ENCODE results near the gene CPTP. TPM values are rescaled to one million over a fixed set of nuclear protein-coding genes. Genes with fewer than 3 reads are reported as not detected.

CPTP gene
- total and polyA plus RNA-seq, 8 donors: 6.6 to 226 (median 22.8) TPM

Small RNAs within 50 kb of the gene (small RNA-seq; reads per million reads assigned to genes)
- 0.07 to 0.62 (median 0.35) reads per million in 4 donors for gene MIR6726

Other genes with a start within 250 kb of the CPTP start
- gene C1orf159, start 208.7 kb upstream of the CPTP start, total RNA-seq: 10 to 100 TPM; 15.8 to 67.0 (median 33.8) TPM
- 10 to 100 TPM; 10.2 to 17.1 (median 12.8) TPM for gene C1orf159, start 208.7 kb upstream of the CPTP start, polyA plus RNA-seq
- gene TTLL10, start 150.9 kb upstream of the CPTP start, total RNA-seq: 1 to 10 TPM in 1 of 5 donors, not detected in 4; 6.4 TPM
- gene TTLL10, start 150.9 kb upstream of the CPTP start, polyA plus RNA-seq: under 1 TPM in 2 of 3 donors, not detected in 1; 0.13 to 0.46 TPM
- 10 to 100 TPM in 1 of 5 donors, 1 to 10 TPM in 1, not detected in 3; 1.7 to 11.9 TPM for gene TNFRSF18, start 118.2 kb upstream of the CPTP start, total RNA-seq
- gene TNFRSF18, start 118.2 kb upstream of the CPTP start, polyA plus RNA-seq: 1 to 10 TPM in 1 of 3 donors, under 1 TPM in 1, not detected in 1; 0.37 to 3.6 TPM
- under 1 TPM in 1 of 5 donors, not detected in 4; 0.55 TPM for gene TNFRSF4, start 110.6 kb upstream of the CPTP start, total RNA-seq
- 1 to 10 TPM; 1.7 to 4.5 (median 4.2) TPM for gene TNFRSF4, start 110.6 kb upstream of the CPTP start, polyA plus RNA-seq
- 100 to 1,000 TPM in 2 of 5 donors, 10 to 100 TPM in 3; 50.3 to 404 (median 65.3) TPM for gene SDF4, start 92.8 kb upstream of the CPTP start, total RNA-seq
- 10 to 100 TPM; 50.4 to 83.6 (median 61.9) TPM for gene SDF4, start 92.8 kb upstream of the CPTP start, polyA plus RNA-seq
- 10 to 100 TPM in 1 of 5 donors, 1 to 10 TPM in 3, not detected in 1; 1.8 to 13.8 (median 8.1) TPM for gene B3GALT6, start 92.6 kb upstream of the CPTP start, total RNA-seq
- 1 to 10 TPM; 3.7 to 9.7 (median 6.7) TPM for gene B3GALT6, start 92.6 kb upstream of the CPTP start, polyA plus RNA-seq
- 10 to 100 TPM in 2 of 5 donors, 1 to 10 TPM in 2, not detected in 1; 1.5 to 21.3 (median 6.4) TPM for gene C1QTNF12, start 78.1 kb upstream of the CPTP start, total RNA-seq
- gene C1QTNF12, start 78.1 kb upstream of the CPTP start, polyA plus RNA-seq: 1 to 10 TPM in 2 of 3 donors, not detected in 1; 1.6 to 3.2 TPM
- 100 to 1,000 TPM in 1 of 5 donors, 10 to 100 TPM in 4; 14.0 to 252 (median 48.3) TPM for gene UBE2J2, start 50.9 kb upstream of the CPTP start, total RNA-seq
- gene UBE2J2, start 50.9 kb upstream of the CPTP start, polyA plus RNA-seq: 10 to 100 TPM; 40.5 to 49.6 (median 44.8) TPM
- 1 to 10 TPM in 4 of 5 donors, under 1 TPM in 1; 0.43 to 7.6 (median 3.5) TPM for gene SCNN1D, start 44.4 kb upstream of the CPTP start, total RNA-seq
- gene SCNN1D, start 44.4 kb upstream of the CPTP start, polyA plus RNA-seq: 1 to 10 TPM; 4.7 to 6.1 (median 4.8) TPM
- 100 to 1,000 TPM in 1 of 5 donors, 10 to 100 TPM in 4; 31.9 to 374 (median 77.0) TPM for gene ACAP3, start 16.9 kb upstream of the CPTP start, total RNA-seq
- 10 to 100 TPM; 17.9 to 46.1 (median 43.0) TPM for gene ACAP3, start 16.9 kb upstream of the CPTP start, polyA plus RNA-seq
- gene PUSL1, start 16.2 kb upstream of the CPTP start, total RNA-seq: 10 to 100 TPM in 3 of 5 donors, 1 to 10 TPM in 1, not detected in 1; 5.9 to 64.9 (median 51.4) TPM
- 10 to 100 TPM; 15.2 to 25.5 (median 23.8) TPM for gene PUSL1, start 16.2 kb upstream of the CPTP start, polyA plus RNA-seq
- 100 to 1,000 TPM in 4 of 5 donors, 10 to 100 TPM in 1; 59.5 to 520 (median 192) TPM for gene INTS11, start 142 bp upstream of the CPTP start, total RNA-seq
- gene INTS11, start 142 bp upstream of the CPTP start, polyA plus RNA-seq: 100 to 1,000 TPM; 113 to 151 (median 134) TPM
- gene TAS1R3, start 6.5 kb downstream of the CPTP start, total RNA-seq: 10 to 100 TPM in 1 of 5 donors, under 1 TPM in 2, not detected in 2; 0.37 to 11.7 (median 0.43) TPM
- under 1 TPM in 2 of 3 donors, not detected in 1; 0.10 to 0.31 TPM for gene TAS1R3, start 6.5 kb downstream of the CPTP start, polyA plus RNA-seq
- 100 to 1,000 TPM in 3 of 5 donors, 10 to 100 TPM in 2; 41.3 to 229 (median 143) TPM for gene DVL1, start 24.6 kb downstream of the CPTP start, total RNA-seq
- gene DVL1, start 24.6 kb downstream of the CPTP start, polyA plus RNA-seq: 10 to 100 TPM; 47.4 to 80.4 (median 64.0) TPM
- gene MXRA8, start 33.8 kb downstream of the CPTP start, total RNA-seq: 100 to 1,000 TPM in 2 of 5 donors, 10 to 100 TPM in 3; 28.8 to 203 (median 65.6) TPM
- gene MXRA8, start 33.8 kb downstream of the CPTP start, polyA plus RNA-seq: 10 to 100 TPM; 23.3 to 33.8 (median 23.6) TPM
- 100 to 1,000 TPM in 3 of 5 donors, 10 to 100 TPM in 2; 50.9 to 146 (median 104) TPM for gene AURKAIP1, start 50.4 kb downstream of the CPTP start, total RNA-seq
- gene AURKAIP1, start 50.4 kb downstream of the CPTP start, polyA plus RNA-seq: 100 to 1,000 TPM; 244 to 281 (median 259) TPM
- gene CCNL2, start 74.5 kb downstream of the CPTP start, total RNA-seq: 100 to 1,000 TPM; 265 to 739 (median 422) TPM
- 100 to 1,000 TPM in 1 of 3 donors, 10 to 100 TPM in 2; 33.4 to 166 (median 34.7) TPM for gene CCNL2, start 74.5 kb downstream of the CPTP start, polyA plus RNA-seq
- 100 to 1,000 TPM in 2 of 5 donors, 10 to 100 TPM in 3; 53.9 to 116 (median 82.9) TPM for gene MRPL20, start 82.5 kb downstream of the CPTP start, total RNA-seq
- gene MRPL20, start 82.5 kb downstream of the CPTP start, polyA plus RNA-seq: 100 to 1,000 TPM; 136 to 187 (median 150) TPM
- gene ANKRD65, start 96.5 kb downstream of the CPTP start, total RNA-seq: 10 to 100 TPM in 1 of 5 donors, 1 to 10 TPM in 2, under 1 TPM in 1, not detected in 1; 0.89 to 13.6 (median 4.7) TPM
- gene ANKRD65, start 96.5 kb downstream of the CPTP start, polyA plus RNA-seq: 10 to 100 TPM in 2 of 3 donors, 1 to 10 TPM in 1; 8.7 to 13.5 (median 13.3) TPM
- gene VWA1, start 110.9 kb downstream of the CPTP start, total RNA-seq: 10 to 100 TPM; 11.4 to 37.7 (median 21.1) TPM
- 10 to 100 TPM in 2 of 3 donors, 1 to 10 TPM in 1; 7.6 to 64.8 (median 24.8) TPM for gene VWA1, start 110.9 kb downstream of the CPTP start, polyA plus RNA-seq
- 1 to 10 TPM in 2 of 5 donors, under 1 TPM in 1, not detected in 2; 0.55 to 5.2 (median 1.3) TPM for gene ATAD3C, start 124.9 kb downstream of the CPTP start, total RNA-seq
- gene ATAD3C, start 124.9 kb downstream of the CPTP start, polyA plus RNA-seq: 1 to 10 TPM in 1 of 3 donors, under 1 TPM in 2; 0.25 to 2.3 (median 0.92) TPM
- gene ATAD3B, start 147.0 kb downstream of the CPTP start, total RNA-seq: 10 to 100 TPM; 15.6 to 91.5 (median 33.3) TPM
- 10 to 100 TPM in 2 of 3 donors, 1 to 10 TPM in 1; 8.2 to 23.8 (median 18.4) TPM for gene ATAD3B, start 147.0 kb downstream of the CPTP start, polyA plus RNA-seq
- 10 to 100 TPM; 10.6 to 92.1 (median 22.5) TPM for gene ATAD3A, start 187.4 kb downstream of the CPTP start, total RNA-seq
- 10 to 100 TPM; 13.1 to 27.0 (median 14.9) TPM for gene ATAD3A, start 187.4 kb downstream of the CPTP start, polyA plus RNA-seq
- gene TMEM240, start 215.8 kb downstream of the CPTP start, total RNA-seq: 10 to 100 TPM in 1 of 5 donors, 1 to 10 TPM in 1, not detected in 3; 3.5 to 10.3 TPM
- gene TMEM240, start 215.8 kb downstream of the CPTP start, polyA plus RNA-seq: 1 to 10 TPM; 1.8 to 4.5 (median 2.8) TPM